B cell (primary cell): ENCODE results near the gene SMG9.

Source experiments
- EZH2 ChIP-seq: IDR thresholded peaks from 2 replicates; pipeline ENCODE4 v1.6.1; 2012; ENCODE audit warnings: borderline replicate concordance, low read depth, mild to moderate bottlenecking, moderate library complexity, low read length; ENCODE audit not compliant: insufficient read depth, poor library complexity, severe bottlenecking
- TF ChIP-seq, protein P1 (sequence below): fragments of 200-600 bp; IDR thresholded peaks from one replicate; pipeline ENCODE4 v1.8.0; 2022; ENCODE audit warnings: antibody characterized with exemption, mild to moderate bottlenecking

- TF ChIP-seq, protein P1, sequence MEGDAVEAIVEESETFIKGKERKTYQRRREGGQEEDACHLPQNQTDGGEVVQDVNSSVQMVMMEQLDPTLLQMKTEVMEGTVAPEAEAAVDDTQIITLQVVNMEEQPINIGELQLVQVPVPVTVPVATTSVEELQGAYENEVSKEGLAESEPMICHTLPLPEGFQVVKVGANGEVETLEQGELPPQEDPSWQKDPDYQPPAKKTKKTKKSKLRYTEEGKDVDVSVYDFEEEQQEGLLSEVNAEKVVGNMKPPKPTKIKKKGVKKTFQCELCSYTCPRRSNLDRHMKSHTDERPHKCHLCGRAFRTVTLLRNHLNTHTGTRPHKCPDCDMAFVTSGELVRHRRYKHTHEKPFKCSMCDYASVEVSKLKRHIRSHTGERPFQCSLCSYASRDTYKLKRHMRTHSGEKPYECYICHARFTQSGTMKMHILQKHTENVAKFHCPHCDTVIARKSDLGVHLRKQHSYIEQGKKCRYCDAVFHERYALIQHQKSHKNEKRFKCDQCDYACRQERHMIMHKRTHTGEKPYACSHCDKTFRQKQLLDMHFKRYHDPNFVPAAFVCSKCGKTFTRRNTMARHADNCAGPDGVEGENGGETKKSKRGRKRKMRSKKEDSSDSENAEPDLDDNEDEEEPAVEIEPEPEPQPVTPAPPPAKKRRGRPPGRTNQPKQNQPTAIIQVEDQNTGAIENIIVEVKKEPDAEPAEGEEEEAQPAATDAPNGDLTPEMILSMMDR = no peak
- TF ChIP-seq EZH2 = no peak
These were observed 584 bp downstream of the SMG9 start for GRCh38 chr19:43754253-43754502.
